IMR-90 (cell line): ENCODE results near the gene ZSWIM5. TPM values are rescaled to one million over a fixed set of nuclear protein-coding genes. Genes with fewer than 3 reads are reported as not detected.

Experiments
- ATAC-seq: fragments of 200-7000 bp; cut with Tn5 transposase; 2 replicates; pipeline ENCODE4 v1.9.1; 2020; ENCODE audit warnings: low read depth, mild to moderate bottlenecking, moderate library complexity
- BruUV-seq: library from RNA; stranded (reverse); fragments of 400-500 nt; replicated peaks from 2 replicates; lab custom pipeline; 2021; lab: Mats Ljungman, UMichigan
- CTCF ChIA-PET: fragments of 300-600 bp; formaldehyde crosslinking; extraction: SDS; loops from one replicate; lab custom pipeline; 2021; ENCODE audit warnings: antibody characterized with exemption; lab: Yijun Ruan, JAX
- POLR2A ChIA-PET: fragments of 300-600 bp; sonication (Branson Sonifier 250); formaldehyde crosslinking; loops from one replicate; lab custom pipeline; 2022; ENCODE audit warnings: antibody characterized with exemption; ENCODE audit not compliant: unreplicated experiment; lab: Charles Lee
- DNase-seq: peaks from one replicate; pipeline ENCODE4 v3.0.0; 2013
- H2AFZ ChIP-seq: replicated peaks from 2 replicates; pipeline ENCODE3; 2013; ENCODE audit warnings: low read length, mild to moderate bottlenecking; ENCODE audit not compliant: poor library complexity
- H2AK5ac ChIP-seq: 2 replicates; pipeline ENCODE4 v1.6.1; 2013; ENCODE audit warnings: low read depth, low read length, inconsistent platforms
- H2AK9ac ChIP-seq: replicated peaks from 2 replicates; pipeline ENCODE3; 2013; ENCODE audit warnings: mild to moderate bottlenecking, low read depth, low read length, moderate library complexity; ENCODE audit not compliant: poor library complexity
- H2BK120ac ChIP-seq: 2 replicates; pipeline ENCODE4 v1.6.1; 2013; ENCODE audit warnings: low read depth, low read length, inconsistent platforms
- H2BK15ac ChIP-seq: 3 replicates; pipeline ENCODE4 v1.6.1; 2013; ENCODE audit warnings: low read depth, low read length, inconsistent platforms
- H2BK20ac ChIP-seq: 2 replicates; pipeline ENCODE4 v1.6.1; 2013; ENCODE audit warnings: low read depth, mild to moderate bottlenecking, inconsistent platforms, low read length, moderate library complexity
- H2BK5ac ChIP-seq: 2 replicates; pipeline ENCODE4 v1.6.1; 2013; ENCODE audit warnings: mild to moderate bottlenecking, low read depth, low read length, inconsistent platforms; ENCODE audit not compliant: poor library complexity, severe bottlenecking
- H3K14ac ChIP-seq: replicated peaks from 2 replicates; pipeline ENCODE4 v1.6.1; 2013; ENCODE audit warnings: low read depth, low read length, inconsistent platforms
- H3K18ac ChIP-seq: 2 replicates; pipeline ENCODE4 v1.6.1; 2013; ENCODE audit warnings: low read depth, low read length, control low read depth
- H3K23ac ChIP-seq: 2 replicates; pipeline ENCODE4 v1.6.1; 2013; ENCODE audit warnings: low read depth, low read length, inconsistent platforms
- H3K27ac ChIP-seq: 2 replicates; pipeline ENCODE4 v1.5.1; 2013; ENCODE audit warnings: mild to moderate bottlenecking, control low read depth, low read length; ENCODE audit not compliant: insufficient read depth
- H3K27me3 ChIP-seq: 2 replicates; pipeline ENCODE4 v1.6.1; 2013; ENCODE audit warnings: low read length; ENCODE audit not compliant: control insufficient read depth, insufficient read depth
- H3K36me3 ChIP-seq: 2 replicates; pipeline ENCODE4 v1.6.1; 2013; ENCODE audit warnings: low read length, mixed read lengths; ENCODE audit not compliant: control insufficient read depth, insufficient read depth
- H3K4ac ChIP-seq: 2 replicates; pipeline ENCODE4 v1.6.1; 2013; ENCODE audit warnings: low read depth, low read length, inconsistent platforms
- H3K4me1 ChIP-seq: 2 replicates; pipeline ENCODE4 v1.6.1; 2013; ENCODE audit warnings: low read length, mixed read lengths; ENCODE audit not compliant: control insufficient read depth, insufficient read depth
- H3K4me2 ChIP-seq: 2 replicates; pipeline ENCODE4 v1.6.1; 2013; ENCODE audit warnings: low read depth, mild to moderate bottlenecking, control low read depth, low read length, moderate library complexity
- H3K4me3 ChIP-seq: 2 replicates; pipeline ENCODE4 v1.5.1; 2013; ENCODE audit warnings: low read depth, mild to moderate bottlenecking, control low read depth, low read length, moderate library complexity; ENCODE audit not compliant: insufficient read depth
- H3K56ac ChIP-seq: 2 replicates; pipeline ENCODE4 v1.6.1; 2013; ENCODE audit warnings: low read length, inconsistent platforms; ENCODE audit not compliant: insufficient read depth; ENCODE audit errors: extremely low read depth
- H3K79me1 ChIP-seq, 2 experiments: 2 replicates each; pipeline ENCODE4 v1.6.1; 2013; ENCODE audit warnings: low read length in 2 of 2, inconsistent platforms in 1 of 2, low read depth in 1 of 2
- H3K9ac ChIP-seq: 2 replicates; pipeline ENCODE4 v1.6.1; 2013; ENCODE audit warnings: low read depth, low read length, control low read depth
- H3K9me1 ChIP-seq: 2 replicates; pipeline ENCODE4 v1.6.1; 2013; ENCODE audit warnings: low read length, inconsistent platforms; ENCODE audit not compliant: insufficient read depth
- H3K9me3 ChIP-seq: 2 replicates; pipeline ENCODE4 v1.6.1; 2013; ENCODE audit warnings: low read length; ENCODE audit not compliant: control insufficient read depth, insufficient read depth
- H4K20me1 ChIP-seq: 2 replicates; pipeline ENCODE4 v1.6.1; 2013; ENCODE audit warnings: low read length, inconsistent platforms; ENCODE audit not compliant: insufficient read depth
- H4K5ac ChIP-seq: 2 replicates; pipeline ENCODE4 v1.6.1; 2013; ENCODE audit warnings: mild to moderate bottlenecking, low read depth, low read length, control low read depth
- H4K8ac ChIP-seq, 2 experiments: 2 replicates each; pipeline ENCODE4 v1.6.1; 2013; ENCODE audit warnings: low read depth in 2 of 2, low read length in 2 of 2, control low read depth in 1 of 2, inconsistent platforms in 1 of 2
- H4K91ac ChIP-seq: 2 replicates; pipeline ENCODE4 v1.6.1; 2013; ENCODE audit warnings: low read depth, low read length, inconsistent platforms; ENCODE audit not compliant: insufficient read depth
- NFE2L2 ChIP-seq: fragments of 150-350 bp; IDR thresholded peaks from 2 replicates; pipeline ENCODE4 v1.6.1; 2016; ENCODE audit warnings: low read depth, mild to moderate bottlenecking, low read length
- WGBS, 2 experiments: methylation state at CpG; one replicate each; pipeline versions ENCODE4 v1.1.5 to v1.1.7; 2013; ENCODE audit warnings: missing lambda C conversion rate in 2 of 2; ENCODE audit not compliant: insufficient read length in 1 of 2; ENCODE audit errors: extremely low coverage in 2 of 2; 5-methylcytosine and 5-hydroxymethylcytosine counted together
- dilution Hi-C: fragments of 300-500 bp; cut with HindIII; formaldehyde crosslinking; loops from one replicate; pipeline ENCODE4 v1.14.3; 2018; ENCODE audit warnings: low sequenced_read_pairs; ENCODE audit not compliant: unreplicated experiment
- in situ Hi-C: fragments of 300-500 bp; cut with MboI; formaldehyde crosslinking; loops from 3 replicates; pipeline ENCODE4 v1.14.3; 2019; ENCODE audit warnings: low sequenced_read_pairs, inconsistent platforms, mixed read lengths
- intact Hi-C: fragments of 100-400 bp; cut with micrococcal nuclease; formaldehyde crosslinking; loops from 2 replicates; pipeline ENCODE4 v1.10.0; 2022
- polyA plus RNA-seq, 3 experiments: library from polyadenylated mRNA; depleted of rRNA; stranded (reverse); fragments of >200 nt; gene quantifications; 2 replicates each; pipeline ENCODE4 v1.2.3, GENCODE V29; 2012; ENCODE audit warnings: low replicate concordance in 1 of 3
- total RNA-seq: library from RNA; depleted of rRNA; stranded (reverse); fragments of >200 nt; gene quantifications from 2 replicates; pipeline ENCODE4 v1.2.3, GENCODE V29; 2012

The ZSWIM5 gene
- total and polyA plus RNA-seq, 2 of the 4 experiments (the other 2 are of a cell fraction), result under 0.01 to 0.03 TPM

GRCh38 chr1:45211076-45211475 is 4.7 kb upstream of the ZSWIM5 start:
- DNase-seq (no peak), ATAC-seq (no peak)
- Histone ChIP-seq H3K4me1 (no peaks in the 10 kb centered on the region), H3K56ac (no peak overlapping the region), H3K18ac (no peak overlapping the region), H2AK5ac (no peak overlapping the region), H2AFZ (no peak overlapping the region), H3K23ac (no peak overlapping the region; the same call in 1 of the 2 replicates), H3K4ac (no peak overlapping the region), H2BK15ac (no peak overlapping the region), H3K27me3 (peaks cover 30% of the 10 kb centered on the region), H4K8ac (no peak overlapping the region), H2BK120ac (no peak overlapping the region), H3K4me3 (no peak overlapping the region), H3K9ac (no peak overlapping the region), H3K9me1 (0 out of 2 replicates have a peak, but pooled peaks cover 4% of the 10 kb centered on the region), H3K4me2 (no peak overlapping the region), H3K79me1 (no peaks in the 10 kb centered on the region), H3K27ac (no peak overlapping the region), H4K5ac (no peak overlapping the region), H4K91ac (no peak overlapping the region), H2BK5ac (no peak overlapping the region), H2BK20ac (no peak overlapping the region), H3K9me3 (no peaks in the 10 kb centered on the region), H3K36me3 (no peaks in the 10 kb centered on the region), H3K14ac (no peak overlapping the region), H4K20me1 (no peaks in the 10 kb centered on the region), H2AK9ac (no peak overlapping the region)
- in situ Hi-C loops, result no loop called here
- CTCF ChIA-PET, result interaction anchor here (0.6 kb wide), 1 partner anchor 823 kb away, joined by 5 read pairs; no protein-coding TSS in a partner anchor
- no peak for TF ChIP-seq NFE2L2
- POLR2A ChIA-PET, result no interaction called here
- dilution Hi-C loops, result no loop called here
- BruUV-seq, result no TSS peak
- WGBS, 2 experiments, result no CpG with 5 or more reads among the region's 3 CpGs
- intact Hi-C loops, result no loop called here
